Upper lobe of right lung (tissue), 1 donor: Measurements from ENCODE around the gene BABAM2. TPM values are rescaled to one million over a fixed set of nuclear protein-coding genes. Genes with fewer than 3 reads are reported as not detected.

Experiments used
- ATAC-seq: fragments of 200-7000 bp; cut with Tn5 transposase; one replicate; pipeline ENCODE4 v1.9.1; 2020; ENCODE audit warnings: mild to moderate bottlenecking, moderate library complexity
- DNase-seq: peaks from one replicate; pipeline ENCODE4 v3.0.0-alpha.2; 2020
- H3K27ac ChIP-seq: fragments of 200-600 bp; one replicate; pipeline ENCODE4 v1.8.0; 2022
- H3K27me3 ChIP-seq: fragments of 200-600 bp; one replicate; pipeline ENCODE4 v1.8.0; 2022; ENCODE audit warnings: mild to moderate bottlenecking
- H3K36me3 ChIP-seq: fragments of 200-600 bp; one replicate; pipeline ENCODE4 v1.8.0; 2022
- H3K4me1 ChIP-seq: fragments of 200-600 bp; one replicate; pipeline ENCODE4 v1.8.0; 2022
- H3K4me3 ChIP-seq: fragments of 200-600 bp; one replicate; pipeline ENCODE4 v1.8.0; 2022; ENCODE audit warnings: mild to moderate bottlenecking
- H3K9me3 ChIP-seq: fragments of 200-600 bp; one replicate; pipeline ENCODE4 v1.8.0; 2022
- intact Hi-C: fragments of 100-400 bp; cut with DNase I; formaldehyde crosslinking; loops from one replicate; pipeline ENCODE4 v1.11.0; 2022
- total RNA-seq: library from RNA; stranded (reverse); fragmentation: NEBNext Ultra II Directional; extraction: Animal tissue kit (Norgen Biotek cat#: 25700); gene quantifications from one replicate; pipeline ENCODE4 v1.2.1, GENCODE V29; 2021
- TF ChIP-seq, protein P1 (sequence below): fragments of 200-600 bp; IDR thresholded peaks from one replicate; pipeline ENCODE4 v1.8.0; 2022; ENCODE audit warnings: antibody characterized with exemption
- donor health status: DM: no; HTN: yes; CAD: no; lungs with severe emphysema.

BABAM2 gene
- total RNA-seq, 1 donor from 2014 or later, result 36.2 TPM

DNA sequence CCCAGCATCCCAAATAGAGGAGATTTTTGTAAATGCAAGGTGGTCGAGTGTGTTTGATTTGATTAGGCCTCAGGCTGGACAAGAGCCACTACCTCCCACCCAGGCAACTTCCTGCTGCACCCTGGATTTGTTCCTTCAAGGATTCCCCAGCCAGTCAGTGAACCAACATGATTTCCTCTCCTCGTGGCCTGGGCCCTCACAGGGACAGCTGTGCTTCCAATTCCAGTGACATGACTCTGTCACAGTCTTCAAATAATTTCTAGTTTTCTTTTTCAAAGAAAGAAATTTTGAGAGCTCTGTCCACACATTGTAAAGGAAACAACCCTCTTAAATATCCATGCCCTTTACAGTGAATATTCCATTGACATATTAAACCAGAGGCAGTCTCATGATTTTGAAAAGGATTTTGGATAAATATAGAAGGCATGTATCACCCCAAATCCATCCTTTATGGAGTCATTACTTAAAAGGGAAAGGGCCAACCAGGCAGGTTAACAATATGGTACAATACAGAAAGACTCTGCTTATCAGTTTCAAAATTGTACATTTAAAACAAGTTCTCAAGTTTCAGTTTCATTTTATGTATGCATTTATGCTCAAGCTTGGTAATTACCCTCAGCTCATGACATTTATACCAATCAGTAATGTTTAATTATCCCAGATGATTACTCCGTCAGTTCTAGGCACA, 380.8 kb downstream of the BABAM2 start:
- TF ChIP-seq, protein P1, sequence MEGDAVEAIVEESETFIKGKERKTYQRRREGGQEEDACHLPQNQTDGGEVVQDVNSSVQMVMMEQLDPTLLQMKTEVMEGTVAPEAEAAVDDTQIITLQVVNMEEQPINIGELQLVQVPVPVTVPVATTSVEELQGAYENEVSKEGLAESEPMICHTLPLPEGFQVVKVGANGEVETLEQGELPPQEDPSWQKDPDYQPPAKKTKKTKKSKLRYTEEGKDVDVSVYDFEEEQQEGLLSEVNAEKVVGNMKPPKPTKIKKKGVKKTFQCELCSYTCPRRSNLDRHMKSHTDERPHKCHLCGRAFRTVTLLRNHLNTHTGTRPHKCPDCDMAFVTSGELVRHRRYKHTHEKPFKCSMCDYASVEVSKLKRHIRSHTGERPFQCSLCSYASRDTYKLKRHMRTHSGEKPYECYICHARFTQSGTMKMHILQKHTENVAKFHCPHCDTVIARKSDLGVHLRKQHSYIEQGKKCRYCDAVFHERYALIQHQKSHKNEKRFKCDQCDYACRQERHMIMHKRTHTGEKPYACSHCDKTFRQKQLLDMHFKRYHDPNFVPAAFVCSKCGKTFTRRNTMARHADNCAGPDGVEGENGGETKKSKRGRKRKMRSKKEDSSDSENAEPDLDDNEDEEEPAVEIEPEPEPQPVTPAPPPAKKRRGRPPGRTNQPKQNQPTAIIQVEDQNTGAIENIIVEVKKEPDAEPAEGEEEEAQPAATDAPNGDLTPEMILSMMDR, result no peak
- ATAC-seq (no peak), DNase-seq (no peak)
- intact Hi-C loops, result no loop called here
- Histone ChIP-seq H3K9me3 (no peaks in the 10 kb centered on the region), H3K4me1 (peaks cover 7% of the 10 kb centered on the region), H3K27ac (no peak overlapping the region), H3K4me3 (no peak overlapping the region), H3K36me3 (no peaks in the 10 kb centered on the region), H3K27me3 (no peaks in the 10 kb centered on the region)

DNA sequence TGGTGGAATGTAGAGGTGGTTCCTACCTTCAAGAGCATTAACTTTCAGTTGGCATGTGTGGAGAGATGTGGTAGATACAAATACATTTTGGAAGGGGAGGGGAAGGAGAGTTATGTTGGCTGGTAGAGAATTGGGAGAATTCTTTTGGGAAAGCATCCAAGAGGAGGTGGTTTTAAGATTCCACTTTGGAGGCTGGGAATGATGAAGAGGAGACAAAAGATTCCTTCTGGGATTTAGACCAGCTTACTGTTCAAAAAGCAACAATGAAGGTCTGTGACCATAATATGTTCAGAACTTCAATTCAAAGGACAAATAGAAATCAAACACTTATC, 381.4 kb downstream of the BABAM2 start:
- no peak overlapping the region for H3K27ac ChIP-seq
- intact Hi-C loops, result no loop called here

DNA sequence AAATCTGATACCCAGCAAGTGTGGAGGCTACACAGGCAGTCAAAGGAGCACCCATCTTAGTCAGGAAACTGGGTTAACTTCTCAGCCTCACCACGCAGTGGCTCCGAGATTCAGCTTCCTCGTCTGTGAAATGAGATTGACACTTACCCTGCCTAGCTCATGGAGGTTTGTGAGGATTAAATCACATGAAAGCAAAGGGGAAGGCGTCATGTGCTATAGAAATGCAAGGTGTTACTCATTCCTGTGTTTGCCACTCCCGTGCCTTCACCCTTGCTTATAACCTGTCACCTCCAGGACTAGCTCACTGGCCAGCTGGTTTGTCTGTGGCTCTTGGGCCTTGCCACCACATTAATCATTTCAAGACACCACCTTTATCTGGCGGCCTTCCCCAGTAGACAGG, 383.2 kb downstream of the BABAM2 start:
- intact Hi-C loops, result no loop called here
- DNase-seq (no peak), ATAC-seq (no peak)
- H3K4me1 ChIP-seq, result peaks cover 7% of the 10 kb centered on the region
- TF ChIP-seq, protein P1, result no peak
- H3K27me3 ChIP-seq, result no peaks in the 10 kb centered on the region
- H3K4me3 ChIP-seq, result no peak overlapping the region
- H3K27ac ChIP-seq, result no peak overlapping the region
- H3K36me3 ChIP-seq, result no peaks in the 10 kb centered on the region
- H3K9me3 ChIP-seq, result no peaks in the 10 kb centered on the region

More for the DNA sequence above, 381.4 kb downstream of the BABAM2 start:
- Histone ChIP-seq H3K4me1 (peaks cover 7% of the 10 kb centered on the region), H3K36me3 (no peaks in the 10 kb centered on the region), H3K4me3 (no peak overlapping the region), H3K27me3 (no peaks in the 10 kb centered on the region), H3K9me3 (no peaks in the 10 kb centered on the region)
- TF ChIP-seq, protein P1, result no peak
- DNase-seq (no peak), ATAC-seq (no peak)

DNA sequence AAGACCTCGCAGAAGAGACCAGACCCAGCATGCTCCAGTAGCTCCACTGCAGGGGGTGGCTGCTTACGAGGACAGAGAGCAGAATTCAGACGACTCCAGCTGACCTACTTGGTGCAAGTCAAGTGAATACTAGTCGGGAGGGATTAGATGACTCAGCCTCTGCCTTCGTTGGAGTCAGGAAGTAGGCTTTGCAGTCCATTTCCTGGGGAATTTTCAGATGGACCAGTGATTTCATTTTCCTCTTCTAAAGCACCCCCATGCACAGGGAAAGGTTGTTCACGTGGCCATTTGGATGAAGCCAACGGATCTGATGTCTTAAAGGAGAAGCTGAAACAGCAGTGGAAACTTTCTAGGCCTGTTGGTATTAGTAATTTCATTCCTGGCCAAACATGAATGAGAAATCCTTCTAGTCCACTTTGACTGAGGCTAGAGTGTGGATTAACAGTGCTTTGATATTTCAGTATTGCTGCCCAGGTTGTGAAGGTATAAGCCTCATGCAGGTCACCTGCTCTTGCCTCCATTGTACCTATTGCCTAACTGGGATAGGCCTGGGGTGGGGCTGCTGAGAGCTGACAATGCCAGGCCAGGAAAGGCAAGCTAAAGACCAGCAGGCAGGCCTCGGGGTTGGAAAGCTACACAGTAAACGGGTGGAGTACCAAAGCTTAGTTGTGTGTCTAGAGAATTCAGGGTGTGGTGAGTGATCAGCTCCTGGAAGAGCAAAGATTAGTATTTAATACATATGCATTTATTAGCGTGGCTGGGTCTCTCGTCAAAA, 384.6 kb downstream of the BABAM2 start:
- ATAC-seq, result peak; percentile 47
- Histone ChIP-seq H3K27ac (no peak overlapping the region), H3K4me3 (no peak overlapping the region), H3K36me3 (no peaks in the 10 kb centered on the region), H3K27me3 (no peaks in the 10 kb centered on the region), H3K9me3 (no peaks in the 10 kb centered on the region), H3K4me1 (peaks cover 7% of the 10 kb centered on the region)
- TF ChIP-seq, protein P1, result no peak
- intact Hi-C loops, result no loop called here
- no peak for DNase-seq

DNA sequence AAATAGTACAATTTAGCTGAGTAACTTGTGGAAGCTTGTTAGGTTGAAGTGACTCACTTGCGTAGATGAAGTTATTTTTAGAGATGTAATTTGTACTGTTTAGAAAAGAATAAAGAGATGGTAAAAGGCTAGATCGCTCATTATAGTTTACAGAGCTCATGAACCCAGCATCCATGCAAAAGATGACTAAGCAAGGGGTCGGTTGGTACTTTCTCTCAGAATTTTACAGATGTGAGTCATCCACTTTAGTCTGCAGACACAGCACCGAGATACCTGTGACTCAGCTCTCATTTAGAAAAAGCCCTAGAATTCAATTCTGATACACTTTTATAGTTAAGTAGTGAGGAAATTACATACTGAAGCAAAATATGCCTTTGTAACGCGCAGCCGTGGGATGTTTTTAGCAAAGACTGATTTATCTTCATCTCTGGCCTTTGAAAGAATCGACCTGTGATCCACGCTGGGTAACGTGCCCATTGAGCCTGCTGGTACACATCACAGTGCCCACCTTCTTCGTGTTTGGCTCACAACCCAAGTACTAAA, 385.6 kb downstream of the BABAM2 start:
- Histone ChIP-seq H3K36me3 (no peaks in the 10 kb centered on the region), H3K4me1 (peaks cover 7% of the 10 kb centered on the region), H3K27me3 (no peaks in the 10 kb centered on the region), H3K27ac (no peak overlapping the region), H3K4me3 (no peak overlapping the region), H3K9me3 (no peaks in the 10 kb centered on the region)
- intact Hi-C loops, result no loop called here
- TF ChIP-seq, protein P1, result no peak
- DNase-seq, result no peak
- peak; percentile 37 for ATAC-seq
